ENCODE results near the gene ZNF629. TPM values are rescaled to one million over a fixed set of nuclear protein-coding genes. Genes with fewer than 3 reads are reported as not detected.

ZNF629 gene
- total RNA-seq, 1 experiment from 2014 or later = 25.3 TPM

- peaks cover 10% of the 10 kb centered on the region for H3K4me1 ChIP-seq (ENCODE audit: insufficient read depth, low read length, poor library complexity, severe bottlenecking)
- H3K27ac ChIP-seq (ENCODE audit: low read depth, low read length, poor library complexity, severe bottlenecking) = peak overlapping the region; percentile 83
- peak overlapping the region; percentile 72 for H3K4me3 ChIP-seq (ENCODE audit: low read depth, low read length, poor library complexity, severe bottlenecking)
- DNase-seq (ENCODE audit: low spot score) = no peak
- CTCF ChIA-PET = no interaction called here
- H3K9me3 ChIP-seq (ENCODE audit: low read depth, low read length, poor library complexity, severe bottlenecking) = no peaks in the 10 kb centered on the region
- TF ChIP-seq EZH2 (IDR thresholded peaks at IDR 0.05; ENCODE audit: borderline replicate concordance, low read depth, low read length, poor library complexity, severe bottlenecking) (no peak), CTCF (conservative IDR thresholded peaks at IDR 0.05; ENCODE audit: low read depth, low read length) (no peak)
- peaks cover 58% of the 10 kb centered on the region for H3K36me3 ChIP-seq (ENCODE audit: insufficient read depth, low read length, poor library complexity, severe bottlenecking)
- POLR2A ChIA-PET (ENCODE audit: low non-redundant PET) = no interaction called here
- no peaks in the 10 kb centered on the region for H3K27me3 ChIP-seq (replicated peaks; ENCODE audit: insufficient read depth, low read depth, low read length, poor library complexity)
- intact Hi-C loops (cut with micrococcal nuclease; ENCODE audit: unreplicated experiment) = no loop called here
- no TSS peak for BruUV-seq (replicated peaks)
Observed at GRCh38 chr16:30762991-30763725, 23.8 kb downstream of the ZNF629 start.

- TSS peak; percentile 73 for BruUV-seq (replicated peaks)
- Histone ChIP-seq H3K9me3 (ENCODE audit: low read depth, low read length, poor library complexity, severe bottlenecking) (no peaks in the 10 kb centered on the region), H3K36me3 (ENCODE audit: insufficient read depth, low read length, poor library complexity, severe bottlenecking) (peaks cover 48% of the 10 kb centered on the region), H3K4me1 (ENCODE audit: insufficient read depth, low read length, poor library complexity, severe bottlenecking) (peaks cover 10% of the 10 kb centered on the region), H3K4me3 (ENCODE audit: low read depth, low read length, poor library complexity, severe bottlenecking) (peak within 1 kb of the TSS; percentile 72), H3K27me3 (replicated peaks; ENCODE audit: insufficient read depth, low read depth, low read length, poor library complexity) (no peaks in the 10 kb centered on the region), H3K27ac (ENCODE audit: low read depth, low read length, poor library complexity, severe bottlenecking) (peak within 1 kb of the TSS; percentile 83)
- DNase-seq (ENCODE audit: low spot score) = peak; percentile 98
- intact Hi-C loops (cut with micrococcal nuclease; ENCODE audit: unreplicated experiment) = no loop called here
- TF ChIP-seq CTCF (conservative IDR thresholded peaks at IDR 0.05; ENCODE audit: low read depth, low read length) (no peak), EZH2 (IDR thresholded peaks at IDR 0.05; ENCODE audit: borderline replicate concordance, low read depth, low read length, poor library complexity, severe bottlenecking) (no peak)
- ChIA-PET CTCF (no interaction called here), POLR2A (ENCODE audit: low non-redundant PET) (no interaction called here)
Observed at GRCh38 chr16:30761928-30762902, 24.8 kb downstream of the ZNF629 start, which contains the start of the genes CFAP119 and RNF40. TSS of gene CFAP119 (minus strand) at chr16:30762062. CDS start at chr16:30761748, 314 bp downstream. TSS of gene RNF40 (plus strand) at chr16:30762322. CDS start at chr16:30762546, 224 bp downstream.

GRCh38 chr16:30761427-30761927, 25.5 kb downstream of the ZNF629 start:
- H3K27ac ChIP-seq (ENCODE audit: low read depth, low read length, poor library complexity, severe bottlenecking) = peak overlapping the region; percentile 62
- BruUV-seq (replicated peaks) = no TSS peak
- intact Hi-C loops (cut with micrococcal nuclease; ENCODE audit: unreplicated experiment) = no loop called here
- peaks cover 41% of the 10 kb centered on the region for H3K36me3 ChIP-seq (ENCODE audit: insufficient read depth, low read length, poor library complexity, severe bottlenecking)
- ChIA-PET CTCF (no interaction called here), POLR2A (ENCODE audit: low non-redundant PET) (no interaction called here)
- H3K27me3 ChIP-seq (replicated peaks; ENCODE audit: insufficient read depth, low read depth, low read length, poor library complexity) = no peaks in the 10 kb centered on the region
- peak overlapping the region; percentile 72 for H3K4me3 ChIP-seq (ENCODE audit: low read depth, low read length, poor library complexity, severe bottlenecking)
- no peaks in the 10 kb centered on the region for H3K9me3 ChIP-seq (ENCODE audit: low read depth, low read length, poor library complexity, severe bottlenecking)
- TF ChIP-seq EZH2 (IDR thresholded peaks at IDR 0.05; ENCODE audit: borderline replicate concordance, low read depth, low read length, poor library complexity, severe bottlenecking) (no peak), CTCF (conservative IDR thresholded peaks at IDR 0.05; ENCODE audit: low read depth, low read length) (no peak)
- DNase-seq (ENCODE audit: low spot score) = peak; percentile 60
- H3K4me1 ChIP-seq (ENCODE audit: insufficient read depth, low read length, poor library complexity, severe bottlenecking) = peaks cover 10% of the 10 kb centered on the region

Measured in A673 (cell line).